ENCODE measurements around the gene MYO1G. TPM values are rescaled to one million over a fixed set of nuclear protein-coding genes. Genes with fewer than 3 reads are reported as not detected.

The MYO1G gene
- total and polyA plus RNA-seq, 8 donors = 0.28 to 3.1 (median 1.1) TPM

DNA sequence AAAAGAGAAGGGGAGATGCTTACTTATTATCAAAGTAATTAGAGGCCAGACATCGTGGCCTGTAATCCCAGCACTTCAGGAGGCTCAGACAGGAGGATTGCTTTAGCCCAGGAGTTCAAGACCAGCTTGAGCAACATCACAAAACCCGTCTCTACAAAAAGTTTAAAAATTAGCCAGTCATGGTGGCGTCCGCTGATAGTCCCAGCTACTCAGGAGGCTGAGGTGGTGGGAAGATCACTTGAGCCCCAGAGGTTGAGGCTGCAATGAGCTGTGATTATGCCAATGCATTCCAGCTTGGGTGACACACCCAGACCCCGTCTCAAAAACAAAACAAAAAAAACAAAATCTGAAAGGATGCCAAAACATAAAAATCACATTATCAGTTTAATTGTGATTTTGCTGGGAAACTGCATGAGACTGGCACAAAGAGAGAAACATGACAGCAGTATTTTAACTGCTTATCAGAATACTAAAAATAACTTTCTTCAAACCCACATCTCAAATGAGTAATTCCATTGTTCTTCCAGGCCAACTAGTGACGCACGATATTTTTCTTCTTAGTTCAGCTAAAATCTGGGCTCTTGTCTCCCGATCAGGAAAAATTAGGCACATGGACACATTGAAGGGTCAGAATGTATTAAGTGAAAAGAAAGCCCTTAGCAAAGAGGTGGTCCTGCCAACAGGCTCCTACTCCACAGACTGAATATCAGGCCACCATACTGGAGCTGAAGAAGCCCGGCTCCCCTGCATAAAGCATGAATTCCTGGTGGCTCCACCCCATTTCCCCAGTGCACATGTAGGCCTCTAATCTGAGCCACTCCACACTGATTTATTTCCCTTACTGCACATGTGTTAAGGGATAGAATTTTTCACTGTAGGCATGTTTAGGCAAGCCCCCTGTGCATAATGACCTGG lies 11.6 kb upstream of the MYO1G start:
- WGBS, 2 donors = 28 to 38% methylated on average over 9 of the region's 9 CpGs
- ATAC-seq (peak in 2 of 4 donors; percentile 10 to 14), FAIRE-seq (no peak), DNase-seq (peak in 1 of 6 donors; percentile 10)
- H3K36me3 ChIP-seq = no peaks in the 10 kb centered on the region
- H3K27me3 ChIP-seq = no peaks in the 10 kb centered on the region
- TF ChIP-seq, protein P1, sequence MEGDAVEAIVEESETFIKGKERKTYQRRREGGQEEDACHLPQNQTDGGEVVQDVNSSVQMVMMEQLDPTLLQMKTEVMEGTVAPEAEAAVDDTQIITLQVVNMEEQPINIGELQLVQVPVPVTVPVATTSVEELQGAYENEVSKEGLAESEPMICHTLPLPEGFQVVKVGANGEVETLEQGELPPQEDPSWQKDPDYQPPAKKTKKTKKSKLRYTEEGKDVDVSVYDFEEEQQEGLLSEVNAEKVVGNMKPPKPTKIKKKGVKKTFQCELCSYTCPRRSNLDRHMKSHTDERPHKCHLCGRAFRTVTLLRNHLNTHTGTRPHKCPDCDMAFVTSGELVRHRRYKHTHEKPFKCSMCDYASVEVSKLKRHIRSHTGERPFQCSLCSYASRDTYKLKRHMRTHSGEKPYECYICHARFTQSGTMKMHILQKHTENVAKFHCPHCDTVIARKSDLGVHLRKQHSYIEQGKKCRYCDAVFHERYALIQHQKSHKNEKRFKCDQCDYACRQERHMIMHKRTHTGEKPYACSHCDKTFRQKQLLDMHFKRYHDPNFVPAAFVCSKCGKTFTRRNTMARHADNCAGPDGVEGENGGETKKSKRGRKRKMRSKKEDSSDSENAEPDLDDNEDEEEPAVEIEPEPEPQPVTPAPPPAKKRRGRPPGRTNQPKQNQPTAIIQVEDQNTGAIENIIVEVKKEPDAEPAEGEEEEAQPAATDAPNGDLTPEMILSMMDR (IDR thresholded peaks at IDR 0.05) = no peak
- intact Hi-C loops (cut with DNase I) = no loop called here
- H3K4me3 ChIP-seq = no peak overlapping the region
- H3K4me1 ChIP-seq = peaks cover 4 to 9% (median 8%) of the 10 kb centered on the region in 3 donors
- peak overlapping the region in 3 of 4 donors; percentile 34 to 58 (median 39) for H3K27ac ChIP-seq
- no peaks in the 10 kb centered on the region for H3K9me3 ChIP-seq

DNA sequence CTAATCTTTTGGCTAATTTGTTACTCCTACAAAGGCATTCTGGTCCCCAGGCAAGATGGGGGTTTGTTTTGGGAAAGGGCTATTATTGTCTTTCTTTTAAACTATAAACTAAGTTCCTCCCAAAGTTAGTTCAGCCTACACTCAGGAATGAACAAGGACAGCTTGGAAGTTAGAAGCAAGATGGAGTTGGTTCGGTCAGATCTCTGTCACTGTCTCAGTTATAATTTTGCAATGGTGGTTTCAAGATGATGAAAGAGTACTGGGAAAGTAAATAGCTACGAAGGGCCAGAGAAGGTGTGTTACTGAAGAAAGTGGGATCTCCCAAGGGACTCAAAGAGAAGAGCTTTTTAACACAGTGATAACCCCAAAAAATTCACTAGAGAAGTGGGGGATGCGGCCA lies 10.3 kb upstream of the MYO1G start:
- no peak overlapping the region for H3K27ac ChIP-seq
- no peak overlapping the region for H3K4me3 ChIP-seq
- H3K4me1 ChIP-seq = peaks cover 4 to 9% (median 8%) of the 10 kb centered on the region in 3 donors
- H3K27me3 ChIP-seq = no peaks in the 10 kb centered on the region
- no peak for ATAC-seq
- no peaks in the 10 kb centered on the region for H3K9me3 ChIP-seq
- DNase-seq = no peak
- 89 to 94% methylated on average over 3 of the region's 3 CpGs for WGBS, 2 donors
- no peak for FAIRE-seq
- intact Hi-C loops (cut with DNase I) = no loop called here
- TF ChIP-seq, protein P1 (IDR thresholded peaks at IDR 0.05) = no peak
- H3K36me3 ChIP-seq = peaks cover 0 to 3% (median 0%) of the 10 kb centered on the region in 3 donors

DNA sequence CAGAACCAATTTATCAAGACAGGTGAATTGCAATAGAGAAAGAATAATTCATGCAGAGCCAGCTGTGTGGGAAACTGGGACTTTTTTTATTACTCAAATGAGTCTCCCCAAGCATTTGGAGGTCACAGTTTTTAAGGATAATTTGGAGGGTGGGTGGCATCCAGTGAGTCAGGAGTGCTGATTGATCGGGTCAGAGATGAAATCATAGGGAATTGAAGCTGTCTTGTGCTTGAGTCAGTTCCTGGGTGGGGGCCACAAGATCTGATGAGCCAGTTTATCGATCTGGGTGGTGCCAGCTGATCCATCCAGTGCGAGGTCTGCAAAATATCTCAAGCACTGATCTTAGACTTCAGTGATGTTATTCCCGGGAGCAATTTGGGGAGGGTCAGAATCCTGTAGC lies 9.9 kb upstream of the MYO1G start:
- FAIRE-seq (no peak), ATAC-seq (no peak), DNase-seq (no peak)
- WGBS, 2 donors = 88 to 94% methylated on average over 4 of the region's 4 CpGs
- H3K27ac ChIP-seq = no peak overlapping the region
- no peak overlapping the region for H3K4me3 ChIP-seq
- H3K9me3 ChIP-seq = no peaks in the 10 kb centered on the region
- intact Hi-C loops (cut with DNase I) = no loop called here
- H3K36me3 ChIP-seq = peaks cover 0 to 8% (median 0%) of the 10 kb centered on the region in 3 donors
- H3K27me3 ChIP-seq = no peaks in the 10 kb centered on the region
- H3K4me1 ChIP-seq = peaks cover 4 to 9% (median 8%) of the 10 kb centered on the region in 3 donors
- TF ChIP-seq, protein P1 (IDR thresholded peaks at IDR 0.05) = no peak

DNA sequence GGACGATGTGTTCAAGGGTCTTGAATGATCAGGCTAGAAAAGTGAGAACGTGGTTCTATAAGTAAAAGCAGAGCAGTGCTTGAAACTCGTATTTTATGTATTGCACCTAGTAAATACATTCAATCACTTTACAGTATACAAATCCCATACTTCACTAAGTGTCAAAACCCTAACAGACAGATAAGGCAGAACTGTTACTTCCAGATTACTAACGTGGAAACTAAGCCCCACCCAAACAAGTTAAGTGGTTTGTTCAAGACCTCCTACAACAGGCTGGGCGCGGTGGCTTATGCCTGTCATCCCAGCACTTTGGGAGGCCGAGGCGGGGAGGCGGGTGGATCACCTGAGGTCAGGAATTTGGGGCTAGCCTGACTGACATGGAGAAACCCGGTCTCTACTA lies 9.2 kb upstream of the MYO1G start:
- peaks cover 4 to 9% (median 8%) of the 10 kb centered on the region in 3 donors for H3K4me1 ChIP-seq
- H3K36me3 ChIP-seq = peaks cover 0 to 15% (median 5%) of the 10 kb centered on the region in 3 donors
- ATAC-seq (no peak), FAIRE-seq (no peak), DNase-seq (no peak)
- no peak overlapping the region for H3K27ac ChIP-seq
- H3K27me3 ChIP-seq = no peaks in the 10 kb centered on the region
- H3K9me3 ChIP-seq = no peaks in the 10 kb centered on the region
- 84 to 87% methylated on average over 10 of the region's 10 CpGs for WGBS, 2 donors
- intact Hi-C loops (cut with DNase I) = no loop called here
- H3K4me3 ChIP-seq = no peak overlapping the region
- TF ChIP-seq, protein P1 (IDR thresholded peaks at IDR 0.05) = no peak

DNA sequence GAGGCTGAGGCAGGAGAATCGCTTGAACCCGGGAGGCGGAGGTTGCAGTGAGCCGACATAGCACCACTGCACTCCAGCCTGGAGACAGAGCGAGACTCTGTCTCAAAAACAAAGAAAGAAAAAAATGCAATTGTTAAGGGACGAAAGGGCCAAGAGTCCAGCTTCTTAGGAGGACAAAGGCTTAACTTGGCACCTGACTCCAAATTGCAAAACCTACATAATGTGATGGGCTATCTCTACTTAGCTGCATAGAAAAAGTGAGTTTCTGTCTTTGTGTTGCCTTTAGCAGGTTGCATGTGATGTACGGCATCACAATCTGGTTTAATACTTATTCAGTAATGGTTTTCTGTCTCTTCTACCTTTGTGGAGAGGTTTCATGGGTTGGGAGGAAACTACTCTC lies 8.6 kb upstream of the MYO1G start:
- no peak for FAIRE-seq
- Histone ChIP-seq H3K27me3 (no peaks in the 10 kb centered on the region), H3K4me3 (peak overlapping the region in 1 of 4 donors; percentile 58), H3K36me3 (peaks cover 0 to 20% (median 10%) of the 10 kb centered on the region in 3 donors), H3K9me3 (no peaks in the 10 kb centered on the region), H3K27ac (peak overlapping the region in 1 of 4 donors; percentile 97), H3K4me1 (peaks cover 4 to 9% (median 8%) of the 10 kb centered on the region in 3 donors)
- TF ChIP-seq, protein P1 (IDR thresholded peaks at IDR 0.05) = no peak
- no peak for DNase-seq
- 91 to 94% methylated on average over 7 of the region's 7 CpGs for WGBS, 2 donors
- intact Hi-C loops (cut with DNase I) = no loop called here
- ATAC-seq = no peak

All from pancreas (tissue), 10 donors.